ENCODE data around the gene SOS1.
A peak's percentile ranks its signal among the peaks of the same experiment; 100 is the strongest.

SOS1 gene

DNA sequence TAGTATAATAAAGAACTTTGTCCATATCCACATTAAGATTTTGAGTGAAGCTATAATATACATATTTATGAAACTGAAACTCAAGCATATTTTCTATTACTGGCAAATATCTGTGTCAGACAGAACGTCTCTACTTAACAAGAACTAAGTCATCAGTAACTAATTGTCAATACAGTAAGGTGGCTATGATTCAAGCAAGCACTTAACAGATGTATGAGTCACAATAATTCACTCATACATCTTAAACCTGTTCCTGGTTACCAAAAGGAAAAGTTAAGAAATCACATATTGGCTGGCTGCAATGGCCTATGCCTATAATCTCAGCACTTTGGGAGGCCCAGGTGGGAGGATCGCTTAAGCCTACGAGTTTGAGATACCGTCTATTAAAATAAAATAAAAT is 96.0 kb downstream of the SOS1 start:
- DNase-seq: no peak
- ATAC-seq: peak; percentile 85

DNA sequence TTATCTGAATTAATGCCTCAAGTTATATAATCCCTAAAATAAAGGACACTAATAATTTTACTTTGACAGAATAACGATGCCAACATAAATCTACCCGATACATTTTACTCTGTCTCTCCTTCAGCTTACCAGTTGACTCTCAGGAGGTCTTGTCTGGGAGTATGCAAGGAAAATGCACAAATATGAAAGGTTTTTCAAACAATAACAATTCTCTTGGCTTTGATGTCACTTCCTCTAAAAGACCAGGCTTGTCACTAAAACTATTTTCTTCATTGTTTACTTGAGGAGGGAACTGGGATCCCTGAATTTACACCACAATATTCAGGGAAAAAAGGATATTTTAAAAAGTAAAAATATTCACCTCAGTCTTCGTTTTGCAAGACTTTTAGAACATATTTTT is 97.2 kb downstream of the SOS1 start:
- no peak for DNase-seq
- ATAC-seq: no peak

- no peak for ATAC-seq
- no peak for DNase-seq
Observed at GRCh38 chr2:39022642-39023235, 98.1 kb downstream of the SOS1 start.

DNA sequence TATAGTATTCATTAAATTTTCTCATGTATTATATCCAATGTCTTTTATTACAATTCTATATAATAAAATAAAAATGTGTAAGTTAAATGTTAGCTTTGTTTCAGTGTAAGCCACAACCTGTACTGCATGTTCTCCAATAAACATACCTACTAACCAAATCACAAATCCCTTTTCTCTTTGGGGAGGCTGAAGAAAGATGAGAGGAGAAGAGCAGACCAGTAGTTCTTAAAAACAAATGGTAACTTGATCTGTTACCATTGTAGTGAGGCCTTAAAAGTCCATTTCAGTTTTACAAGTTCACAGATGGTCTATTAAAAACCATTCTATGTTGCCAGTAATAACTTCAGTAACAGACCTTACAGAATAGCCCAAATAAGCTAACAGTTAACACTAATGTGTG is 100.5 kb downstream of the SOS1 start:
- DNase-seq (no peak), ATAC-seq (no peak)

- DNase-seq (no peak), ATAC-seq (no peak)
Observed at GRCh38 chr2:39018638-39019037, 102.2 kb downstream of the SOS1 start.

GRCh38 chr2:39017334-39017733 is 103.5 kb downstream of the SOS1 start:
- no peak for DNase-seq
- no peak for ATAC-seq

DNA sequence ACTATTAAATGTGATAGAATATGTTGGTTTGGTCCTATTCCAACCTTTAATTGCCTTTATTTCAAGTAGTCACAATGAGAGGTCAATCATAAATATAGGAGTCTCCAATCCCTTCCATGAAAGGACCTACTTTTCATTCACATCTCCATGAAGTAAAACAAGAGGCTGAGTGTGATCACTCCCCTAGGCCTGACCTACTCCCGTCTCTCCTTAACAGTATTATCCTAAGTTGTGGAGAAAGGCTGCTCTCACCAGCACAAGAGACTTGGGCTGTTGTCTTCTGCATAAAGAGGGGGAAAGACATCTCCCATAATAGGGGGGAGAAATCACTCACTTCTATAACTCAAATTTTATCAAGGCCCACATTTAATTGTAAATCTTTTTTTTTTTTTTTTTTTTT is 105.4 kb downstream of the SOS1 start:
- DNase-seq (no peak), ATAC-seq (no peak)

- DNase-seq (no peak), ATAC-seq (no peak)
Observed at GRCh38 chr2:39013871-39014270, 107.0 kb downstream of the SOS1 start.

DNA sequence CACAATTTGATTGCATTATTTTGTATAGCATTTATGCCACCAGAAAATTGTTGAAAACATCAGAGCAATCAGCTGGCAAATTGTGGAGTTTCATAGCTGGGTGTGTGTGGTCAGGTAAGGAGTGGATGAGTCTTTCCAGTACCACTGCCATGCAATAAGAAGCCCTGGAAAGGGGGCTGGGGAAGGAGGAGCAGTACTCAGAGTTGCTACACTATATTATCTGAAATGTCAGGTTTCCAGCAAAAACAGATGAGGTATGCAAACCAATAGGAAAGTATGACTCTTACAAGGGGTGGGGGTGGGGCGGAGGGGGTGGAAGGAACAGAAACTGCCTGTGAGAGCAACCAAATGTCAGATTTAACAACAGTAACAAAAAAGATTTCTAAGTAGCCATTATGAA is 112.2 kb downstream of the SOS1 start:
- peak; percentile 81 for ATAC-seq

DNA sequence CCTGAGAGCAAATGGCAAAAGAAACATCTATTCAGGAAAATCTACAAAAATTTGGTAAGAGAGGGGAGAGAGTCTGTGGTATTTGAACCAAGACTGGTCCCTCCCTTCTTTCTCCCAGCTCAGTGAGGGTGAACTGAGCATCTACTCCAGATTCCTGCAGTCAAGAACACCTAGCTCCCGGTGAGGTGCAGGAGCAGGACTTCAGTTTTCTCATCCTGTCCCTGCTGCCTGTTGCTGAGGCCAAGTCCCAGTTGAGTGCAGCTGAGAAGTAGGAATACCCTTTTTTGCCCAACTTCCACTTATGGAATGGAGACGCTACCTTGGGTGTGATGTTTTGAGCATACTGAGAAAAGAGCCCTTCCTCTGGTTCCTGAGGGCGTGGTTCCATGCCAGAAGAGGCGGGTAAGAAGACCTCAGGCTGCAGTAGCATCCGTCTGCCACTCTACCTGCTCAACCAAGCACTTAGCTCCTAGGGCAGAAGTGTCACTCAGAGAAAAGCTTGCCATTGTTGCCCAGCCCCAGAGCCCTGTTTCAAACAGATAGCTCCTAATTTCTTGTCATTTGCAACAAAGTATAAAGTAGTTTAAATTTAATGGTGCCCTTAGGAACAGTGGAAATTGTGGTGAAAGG is 112.9 kb downstream of the SOS1 start:
- ATAC-seq (no peak), DNase-seq (no peak)

More for the DNA sequence above, 112.2 kb downstream of the SOS1 start:
- DNase-seq: peak; percentile 9

GRCh38 chr2:39000552-39000951 is 120.3 kb downstream of the SOS1 start:
- ATAC-seq (no peak), DNase-seq (no peak)

GRCh38 chr2:38997781-38998180 is 123.1 kb downstream of the SOS1 start:
- DNase-seq: no peak
- no peak for ATAC-seq

GRCh38 chr2:38991899-38992298 is 129.0 kb downstream of the SOS1 start:
- ATAC-seq (no peak), DNase-seq (no peak)

DNA sequence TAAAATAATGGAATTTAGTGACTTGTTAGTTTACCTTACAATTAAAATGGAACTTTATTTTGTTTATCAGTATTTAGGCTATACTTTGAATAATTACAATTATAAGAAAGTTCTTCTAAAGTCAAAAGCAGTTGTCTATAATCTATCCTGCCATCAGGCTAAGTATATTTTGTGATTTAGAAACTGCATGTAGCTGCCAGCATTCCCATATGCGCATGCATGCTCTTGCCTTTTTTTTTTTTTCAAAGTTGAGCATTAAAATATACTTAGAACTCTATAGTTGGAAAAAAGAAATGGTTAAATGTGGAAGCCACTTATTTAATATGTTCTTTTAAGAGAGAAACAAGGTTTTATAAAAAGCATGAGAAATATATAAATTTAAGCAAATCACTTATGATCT is 132.1 kb downstream of the SOS1 start:
- ATAC-seq: no peak
- DNase-seq: no peak

- ATAC-seq: no peak
- no peak for DNase-seq
Observed at GRCh38 chr2:38982498-38982897, 138.4 kb downstream of the SOS1 start.

DNA sequence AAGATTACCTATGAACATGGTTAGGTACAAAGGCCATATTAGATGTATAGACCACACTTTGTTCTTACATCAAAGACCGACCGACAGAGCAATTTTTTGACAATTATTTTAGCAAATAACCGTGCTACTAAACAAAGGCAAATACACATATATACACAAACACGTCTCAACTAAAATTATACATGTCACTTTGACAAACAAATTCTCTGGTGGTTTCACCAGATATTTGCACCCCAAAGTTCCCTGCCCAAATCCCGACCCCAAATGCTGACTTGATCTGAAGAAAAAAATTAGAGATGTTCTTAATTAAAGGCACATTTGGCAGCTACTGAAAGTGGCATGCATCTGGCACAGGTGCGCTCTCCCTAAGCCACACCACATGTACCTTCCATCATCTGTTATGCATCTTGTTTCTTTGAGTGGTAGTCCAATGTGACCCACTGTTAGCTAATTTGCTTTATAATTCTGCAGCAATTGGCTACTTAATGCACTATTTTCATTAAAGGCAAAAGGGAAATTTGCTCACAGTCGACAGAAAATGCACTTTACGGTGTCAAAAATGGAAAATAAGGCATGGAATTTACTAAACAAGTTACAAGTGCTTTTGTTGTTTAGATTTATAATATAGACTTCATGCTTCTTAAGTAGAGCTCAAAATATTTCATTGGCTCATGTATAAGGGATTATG is 139.0 kb downstream of the SOS1 start:
- ATAC-seq: no peak

GRCh38 chr2:38981003-38981669 is 139.7 kb downstream of the SOS1 start:
- no peak for DNase-seq
- no peak for ATAC-seq

More for the DNA sequence above, 139.0 kb downstream of the SOS1 start:
- no peak for DNase-seq

DNA sequence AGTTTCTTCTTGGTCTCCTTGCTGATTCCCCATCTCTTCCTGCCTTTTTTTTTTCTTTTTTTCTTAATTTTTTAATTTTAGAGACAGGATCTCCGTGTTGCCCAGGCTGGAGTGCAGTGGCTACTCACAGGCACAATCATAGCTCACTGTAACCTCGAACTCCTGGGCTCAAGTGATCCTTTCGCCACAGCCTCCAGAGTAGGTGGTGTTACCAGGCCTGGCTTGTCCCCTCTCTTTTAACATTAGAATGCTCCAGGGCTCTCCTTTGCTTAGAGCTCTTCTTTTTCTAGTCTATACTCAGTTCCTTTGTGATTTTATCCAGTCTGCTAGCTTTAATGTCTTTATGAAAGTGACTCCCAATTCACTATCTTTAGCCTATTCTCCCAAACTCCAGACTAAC is 141.9 kb downstream of the SOS1 start:
- ATAC-seq: no peak

GRCh38 chr2:38978296-38978903 is 142.5 kb downstream of the SOS1 start:
- DNase-seq: no peak
- ATAC-seq: no peak

More for the DNA sequence above, 141.9 kb downstream of the SOS1 start:
- no peak for DNase-seq

- DNase-seq: no peak
Observed at GRCh38 chr2:38977047-38977446, 143.8 kb downstream of the SOS1 start.

GRCh38 chr2:38975042-38975441 is 145.8 kb downstream of the SOS1 start:
- ATAC-seq: no peak
- DNase-seq: no peak

More at GRCh38 chr2:38977047-38977446, 143.8 kb downstream of the SOS1 start:
- no peak for ATAC-seq

- DNase-seq (no peak), ATAC-seq (no peak)
Observed at GRCh38 chr2:38973266-38973665, 147.6 kb downstream of the SOS1 start.

DNA sequence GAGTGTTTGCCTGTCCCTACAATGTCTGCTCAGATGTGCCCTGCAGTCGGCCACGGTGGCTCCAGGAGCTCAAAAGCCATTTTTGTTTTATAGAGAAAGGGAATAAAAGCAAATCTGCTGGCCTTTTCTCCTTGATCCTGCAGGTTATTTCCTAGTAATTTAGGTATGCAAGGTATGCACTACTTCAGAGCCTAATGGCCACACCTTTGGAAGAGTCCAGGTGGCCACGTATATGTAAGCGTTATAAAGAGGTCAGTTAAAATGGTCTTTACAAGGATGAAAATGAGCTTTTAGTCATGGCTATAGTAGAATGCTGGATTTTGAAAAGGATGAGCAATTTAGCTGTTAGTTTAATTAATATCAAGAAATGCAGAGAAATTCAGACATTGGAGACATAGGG is 149.5 kb downstream of the SOS1 start:
- no peak for DNase-seq
- ATAC-seq: no peak

All from stimulated activated naive CD8-positive, alpha-beta T cell treated with anti-CD3 and anti-CD28 coated beads, Interleukin-15, Interleukin-2, amounts not matched to agents 100 U/mL and 50 U/mL, for 24 hours (primary cell).